ENCODE results near the gene FMN1.

FMN1 gene

GRCh38 chr15:32908872-32909271, 285.6 kb downstream of the FMN1 start:
- no peak for FAIRE-seq

- FAIRE-seq, result no peak
Observed at GRCh38 chr15:32908135-32908801, 286.2 kb downstream of the FMN1 start.

- no peak for FAIRE-seq
Observed at GRCh38 chr15:32905481-32905880, 289.0 kb downstream of the FMN1 start.

- no peak for FAIRE-seq
Observed at GRCh38 chr15:32904448-32904847, 290.1 kb downstream of the FMN1 start.

- no peak for FAIRE-seq
Observed at GRCh38 chr15:32903591-32904290, 290.8 kb downstream of the FMN1 start.

GRCh38 chr15:32901995-32902394, 292.5 kb downstream of the FMN1 start:
- FAIRE-seq, result no peak

GRCh38 chr15:32901192-32901591, 293.3 kb downstream of the FMN1 start:
- no peak for FAIRE-seq

- no peak for FAIRE-seq
Observed at GRCh38 chr15:32899126-32899596, 295.4 kb downstream of the FMN1 start.

GRCh38 chr15:32898414-32898813, 296.1 kb downstream of the FMN1 start:
- no peak for FAIRE-seq

- no peak for FAIRE-seq
Observed at GRCh38 chr15:32893421-32893820, 301.1 kb downstream of the FMN1 start.

GRCh38 chr15:32889214-32889613, 305.3 kb downstream of the FMN1 start:
- FAIRE-seq, result no peak

- no peak for FAIRE-seq
Observed at GRCh38 chr15:32888221-32888761, 306.2 kb downstream of the FMN1 start.

- FAIRE-seq, result no peak
Observed at GRCh38 chr15:32887090-32887489, 307.4 kb downstream of the FMN1 start.

GRCh38 chr15:32886459-32886858, 308.1 kb downstream of the FMN1 start:
- no peak for FAIRE-seq

GRCh38 chr15:32885713-32886112, 308.8 kb downstream of the FMN1 start:
- no peak for FAIRE-seq

GRCh38 chr15:32884146-32884545, 310.4 kb downstream of the FMN1 start:
- no peak for FAIRE-seq

- FAIRE-seq, result no peak
Observed at GRCh38 chr15:32882955-32883354, 311.6 kb downstream of the FMN1 start.

- no peak for FAIRE-seq
Observed at GRCh38 chr15:32881528-32881927, 313.0 kb downstream of the FMN1 start.

- no peak for FAIRE-seq
Observed at GRCh38 chr15:32880642-32881041, 313.9 kb downstream of the FMN1 start.

- FAIRE-seq, result no peak
Observed at GRCh38 chr15:32879980-32880379, 314.5 kb downstream of the FMN1 start.

GRCh38 chr15:32878869-32879805, 315.4 kb downstream of the FMN1 start:
- no peak for FAIRE-seq

- FAIRE-seq, result no peak
Observed at GRCh38 chr15:32878342-32878741, 316.2 kb downstream of the FMN1 start.
